Progenitor cell of endocrine pancreas (in vitro differentiated cells): ENCODE data around the gene UGT2B28. TPM values are rescaled to one million over a fixed set of nuclear protein-coding genes. Genes with fewer than 3 reads are reported as not detected.
"Not testable (repeated sequence)": the region's sequence is repeated elsewhere in the genome, so short reads cannot be mapped to it uniquely, and the experiment has no call there.

ENCODE experiments used
- DNase-seq: peaks from one replicate; pipeline ENCODE4 v3.0.0; 2021; ENCODE audit warnings: low spot score; ENCODE audit not compliant: unreplicated experiment
- H3K27ac Mint-ChIP-seq: 2 replicates; pipeline ENCODE4 v1.8.0; 2021; ENCODE audit warnings: mild to moderate bottlenecking, moderate library complexity, mixed read lengths
- H3K27me3 Mint-ChIP-seq: 2 replicates; pipeline ENCODE4 v1.8.0; 2021; ENCODE audit warnings: mixed read lengths
- H3K36me3 Mint-ChIP-seq: 2 replicates; pipeline ENCODE4 v1.8.0; 2022; ENCODE audit warnings: mixed read lengths; ENCODE audit not compliant: insufficient read depth
- H3K4me1 Mint-ChIP-seq: 2 replicates; pipeline ENCODE4 v1.8.0; 2021; ENCODE audit warnings: low read depth, mixed read lengths
- H3K4me3 Mint-ChIP-seq: 2 replicates; pipeline ENCODE4 v1.8.0; 2021; ENCODE audit warnings: low read depth, mild to moderate bottlenecking, moderate library complexity, mixed read lengths
- H3K9me3 Mint-ChIP-seq: 2 replicates; pipeline ENCODE4 v1.8.0; 2021; ENCODE audit warnings: low read depth, mixed read lengths
- long read RNA-seq: library from polyadenylated mRNA; unstranded; transcript quantifications from one replicate; pipeline ENCODE4 v2.0.0, GENCODE V29; 2020
- total RNA-seq: library from RNA; stranded (reverse); gene quantifications from 2 replicates; pipeline ENCODE4 v1.2.1, GENCODE V29; 2021
- TF ChIP-seq, protein P1 (sequence below): fragments of 200-600 bp; sonication (generic); IDR thresholded peaks from one replicate; pipeline ENCODE4 v1.5.0; 2021; ENCODE audit warnings: antibody characterized with exemption, mild to moderate bottlenecking; ENCODE audit not compliant: unreplicated experiment

The UGT2B28 gene
- total RNA-seq: not detected in 2 replicates
- long read RNA-seq: 0 reads

DNA sequence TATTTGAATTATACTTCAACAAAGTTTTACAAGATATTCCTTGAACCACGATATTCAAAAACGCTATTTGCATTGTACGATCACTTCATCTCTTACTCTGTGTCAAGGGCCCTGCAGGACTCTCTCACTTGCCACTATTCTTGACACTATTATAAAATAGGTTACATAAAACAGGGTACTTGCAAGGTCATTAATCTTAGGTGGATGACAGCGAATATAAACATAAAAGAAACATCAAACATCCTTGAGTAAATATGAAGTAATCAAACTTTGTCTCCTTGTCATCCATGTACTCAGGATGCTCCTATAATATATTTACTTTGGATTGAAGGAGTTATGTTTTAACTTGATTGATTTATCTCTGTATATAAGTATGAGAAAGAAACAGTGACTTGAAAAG lies at the start of gene UGT2B28:
TSS of gene UGT2B28 (plus strand) at position 395 of the 400 bp plus-strand sequence. CDS start 26 bp downstream, outside the sequence.
- H3K36me3 Mint-ChIP-seq, DNase-seq, H3K9me3 Mint-ChIP-seq, H3K27me3 Mint-ChIP-seq, H3K4me1 Mint-ChIP-seq, H3K27ac Mint-ChIP-seq, H3K4me3 Mint-ChIP-seq: not testable (repeated sequence)

DNA sequence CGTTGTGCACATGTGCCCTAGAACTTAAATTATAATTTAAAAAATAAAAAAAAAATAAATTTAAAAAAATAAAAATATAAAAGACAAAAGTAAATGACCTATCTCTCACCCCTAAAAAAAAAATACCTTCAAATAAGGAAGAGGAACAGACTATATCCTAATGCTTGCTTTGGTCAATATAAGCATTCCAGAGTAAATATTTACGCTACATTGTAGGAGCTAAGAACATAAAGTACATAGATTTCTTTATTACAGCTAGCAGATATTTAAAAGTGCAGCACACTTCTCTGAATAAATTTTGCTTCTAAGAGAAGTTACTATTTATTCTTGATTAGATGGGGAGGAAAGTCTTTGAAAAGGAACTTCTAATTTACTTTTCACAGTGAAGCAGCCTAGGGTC lies 41.2 kb upstream of the UGT2B28 start:
- TF ChIP-seq, protein P1, sequence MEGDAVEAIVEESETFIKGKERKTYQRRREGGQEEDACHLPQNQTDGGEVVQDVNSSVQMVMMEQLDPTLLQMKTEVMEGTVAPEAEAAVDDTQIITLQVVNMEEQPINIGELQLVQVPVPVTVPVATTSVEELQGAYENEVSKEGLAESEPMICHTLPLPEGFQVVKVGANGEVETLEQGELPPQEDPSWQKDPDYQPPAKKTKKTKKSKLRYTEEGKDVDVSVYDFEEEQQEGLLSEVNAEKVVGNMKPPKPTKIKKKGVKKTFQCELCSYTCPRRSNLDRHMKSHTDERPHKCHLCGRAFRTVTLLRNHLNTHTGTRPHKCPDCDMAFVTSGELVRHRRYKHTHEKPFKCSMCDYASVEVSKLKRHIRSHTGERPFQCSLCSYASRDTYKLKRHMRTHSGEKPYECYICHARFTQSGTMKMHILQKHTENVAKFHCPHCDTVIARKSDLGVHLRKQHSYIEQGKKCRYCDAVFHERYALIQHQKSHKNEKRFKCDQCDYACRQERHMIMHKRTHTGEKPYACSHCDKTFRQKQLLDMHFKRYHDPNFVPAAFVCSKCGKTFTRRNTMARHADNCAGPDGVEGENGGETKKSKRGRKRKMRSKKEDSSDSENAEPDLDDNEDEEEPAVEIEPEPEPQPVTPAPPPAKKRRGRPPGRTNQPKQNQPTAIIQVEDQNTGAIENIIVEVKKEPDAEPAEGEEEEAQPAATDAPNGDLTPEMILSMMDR: no peak
- Mint-ChIP-seq H3K27me3 (no peaks in the 10 kb centered on the region), H3K4me3 (no peak overlapping the region), H3K36me3 (peaks cover 15% of the 10 kb centered on the region), H3K9me3 (peaks cover 49% of the 10 kb centered on the region), H3K27ac (no peak overlapping the region), H3K4me1 (peaks cover 14% of the 10 kb centered on the region)
- DNase-seq: no peak

DNA sequence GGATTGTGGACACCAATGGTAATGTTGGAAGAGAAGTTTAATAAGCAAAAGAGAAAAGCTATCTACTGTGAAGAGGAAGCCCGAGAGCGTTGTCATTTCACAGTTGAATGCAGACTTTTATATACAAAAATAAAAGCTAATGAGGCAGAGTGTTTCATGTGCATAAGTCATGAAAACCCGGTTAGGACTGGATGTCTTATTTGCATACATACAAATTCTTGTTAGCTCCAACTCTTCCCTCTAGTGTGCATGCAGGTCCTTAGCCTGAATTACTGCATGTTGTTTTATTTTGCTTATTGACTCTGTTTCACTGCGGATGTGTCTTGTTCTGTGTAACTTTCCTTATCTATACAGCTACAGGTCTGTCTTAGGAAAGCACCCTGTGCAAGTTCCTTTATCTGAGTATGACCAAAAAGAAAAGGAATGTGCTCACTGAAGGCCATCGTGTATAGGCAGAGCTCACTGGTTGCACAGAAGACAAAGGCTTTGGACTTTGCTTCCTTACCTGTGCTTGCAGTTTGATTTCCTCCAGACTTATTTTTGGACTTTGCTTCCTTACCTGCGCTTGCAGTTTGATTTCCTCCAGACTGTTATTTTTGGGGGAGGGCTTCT lies 40.6 kb upstream of the UGT2B28 start:
- peaks cover 15% of the 10 kb centered on the region for H3K36me3 Mint-ChIP-seq
- peaks cover 14% of the 10 kb centered on the region for H3K4me1 Mint-ChIP-seq
- H3K9me3 Mint-ChIP-seq: peaks cover 45% of the 10 kb centered on the region
- TF ChIP-seq, protein P1: no peak
- no peak for DNase-seq
- no peak overlapping the region for H3K4me3 Mint-ChIP-seq
- no peaks in the 10 kb centered on the region for H3K27me3 Mint-ChIP-seq
- peak overlapping the region; percentile 57 for H3K27ac Mint-ChIP-seq

DNA sequence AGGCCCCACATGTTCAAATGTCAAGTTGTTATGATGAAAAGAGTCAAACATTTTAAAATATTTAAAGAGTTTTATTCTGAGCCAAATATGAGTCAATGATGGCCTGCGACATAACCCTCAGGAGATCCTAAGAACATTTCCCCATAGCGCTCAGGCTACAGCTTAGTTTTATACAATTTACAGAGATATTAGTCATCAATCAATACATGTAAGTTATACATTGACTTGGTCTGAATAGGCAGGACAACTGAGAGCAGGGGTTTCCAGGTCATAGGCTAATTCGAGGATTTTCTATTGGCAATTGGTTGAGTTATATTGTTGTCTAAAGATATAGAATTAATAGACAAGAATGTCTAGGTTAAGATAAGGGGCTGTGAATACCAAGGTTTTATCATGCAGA lies 39.5 kb upstream of the UGT2B28 start:
- Mint-ChIP-seq H3K27ac (peak overlapping the region; percentile 45), H3K9me3 (peaks cover 40% of the 10 kb centered on the region), H3K4me1 (peaks cover 14% of the 10 kb centered on the region), H3K36me3 (peaks cover 16% of the 10 kb centered on the region)
- H3K27me3 Mint-ChIP-seq, H3K4me3 Mint-ChIP-seq, DNase-seq: not testable (repeated sequence)

DNA sequence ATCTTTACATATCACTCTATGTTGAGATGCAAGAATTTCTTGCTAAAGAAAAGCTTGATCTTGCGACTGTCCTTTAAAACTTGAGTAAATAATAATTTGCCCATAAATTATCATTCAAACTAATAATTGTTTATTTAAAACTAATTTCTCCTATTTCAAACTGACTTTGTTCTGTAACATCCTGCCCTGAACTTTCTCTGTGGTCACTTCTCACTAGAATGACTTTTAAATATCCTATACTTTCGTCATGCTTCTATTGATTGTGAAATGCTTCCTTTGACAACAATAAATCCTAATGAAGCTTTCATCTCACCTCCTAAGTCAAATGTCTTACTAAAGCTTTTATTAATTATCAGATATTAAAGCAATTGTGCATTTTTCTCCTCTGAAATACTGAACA lies 38.5 kb upstream of the UGT2B28 start:
- H3K9me3 Mint-ChIP-seq: peaks cover 47% of the 10 kb centered on the region
- H3K4me1 Mint-ChIP-seq: peaks cover 14% of the 10 kb centered on the region
- H3K36me3 Mint-ChIP-seq: peaks cover 18% of the 10 kb centered on the region
- H3K27me3 Mint-ChIP-seq, H3K4me3 Mint-ChIP-seq, H3K27ac Mint-ChIP-seq, DNase-seq: not testable (repeated sequence)

DNA sequence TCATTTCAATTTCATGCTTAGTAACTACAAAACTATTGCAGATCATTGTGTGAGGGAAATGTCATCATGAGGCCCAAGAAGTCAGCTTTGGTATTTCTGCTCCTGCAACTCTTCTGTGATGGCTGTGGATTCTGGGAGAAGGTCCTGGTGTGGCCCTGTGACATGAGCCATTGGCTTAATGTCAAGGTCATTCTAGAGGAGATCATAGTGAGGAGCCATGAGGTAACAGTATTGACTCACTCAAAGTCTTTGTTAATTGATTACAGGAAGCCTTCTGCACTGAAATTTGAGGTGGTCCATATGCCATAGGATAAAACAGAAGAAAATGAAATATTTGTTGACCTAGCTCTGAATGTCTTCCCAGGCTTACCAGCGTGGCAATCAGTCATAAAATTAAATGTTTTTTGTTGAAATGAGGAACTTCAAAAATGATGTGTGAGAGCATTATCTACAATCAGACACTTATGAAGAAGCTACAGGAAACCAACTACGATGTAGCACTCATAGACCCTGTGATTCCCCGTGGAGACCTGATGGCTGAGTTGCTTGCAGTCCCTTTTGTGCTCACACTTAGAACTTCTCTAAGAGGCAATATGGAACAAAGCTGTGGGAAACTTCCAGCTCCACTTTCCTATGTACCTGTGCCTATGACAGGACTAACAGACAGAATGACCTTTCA lies 37.6 kb upstream of the UGT2B28 start:
- H3K4me3 Mint-ChIP-seq: not testable (repeated sequence)

DNA sequence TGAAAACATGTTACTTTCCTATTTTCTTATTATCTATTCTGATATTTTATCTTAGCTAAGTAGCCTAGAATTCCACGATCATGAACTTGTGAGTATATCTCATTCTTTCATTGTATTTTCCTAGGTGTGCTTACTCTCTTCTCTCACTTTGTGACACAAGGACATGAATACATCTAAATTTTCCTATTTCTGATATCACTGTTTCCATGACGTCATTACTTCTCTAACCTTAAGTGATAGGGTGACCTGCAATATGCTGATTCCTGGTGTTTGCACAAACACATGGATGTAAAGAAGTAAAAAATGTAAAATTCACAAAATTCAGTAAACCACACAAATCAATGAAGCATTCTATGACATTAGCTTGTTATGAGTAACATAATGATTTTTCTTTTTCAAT lies 29.4 kb upstream of the UGT2B28 start:
- not testable (repeated sequence) for H3K9me3 Mint-ChIP-seq, DNase-seq, H3K27ac Mint-ChIP-seq, H3K4me1 Mint-ChIP-seq, H3K36me3 Mint-ChIP-seq, H3K4me3 Mint-ChIP-seq, H3K27me3 Mint-ChIP-seq

More for the DNA sequence above, 37.6 kb upstream of the UGT2B28 start:
- not testable (repeated sequence) for H3K27ac Mint-ChIP-seq, DNase-seq, H3K27me3 Mint-ChIP-seq
- peaks cover 18% of the 10 kb centered on the region for H3K36me3 Mint-ChIP-seq
- peaks cover 47% of the 10 kb centered on the region for H3K9me3 Mint-ChIP-seq
- peaks cover 14% of the 10 kb centered on the region for H3K4me1 Mint-ChIP-seq

DNA sequence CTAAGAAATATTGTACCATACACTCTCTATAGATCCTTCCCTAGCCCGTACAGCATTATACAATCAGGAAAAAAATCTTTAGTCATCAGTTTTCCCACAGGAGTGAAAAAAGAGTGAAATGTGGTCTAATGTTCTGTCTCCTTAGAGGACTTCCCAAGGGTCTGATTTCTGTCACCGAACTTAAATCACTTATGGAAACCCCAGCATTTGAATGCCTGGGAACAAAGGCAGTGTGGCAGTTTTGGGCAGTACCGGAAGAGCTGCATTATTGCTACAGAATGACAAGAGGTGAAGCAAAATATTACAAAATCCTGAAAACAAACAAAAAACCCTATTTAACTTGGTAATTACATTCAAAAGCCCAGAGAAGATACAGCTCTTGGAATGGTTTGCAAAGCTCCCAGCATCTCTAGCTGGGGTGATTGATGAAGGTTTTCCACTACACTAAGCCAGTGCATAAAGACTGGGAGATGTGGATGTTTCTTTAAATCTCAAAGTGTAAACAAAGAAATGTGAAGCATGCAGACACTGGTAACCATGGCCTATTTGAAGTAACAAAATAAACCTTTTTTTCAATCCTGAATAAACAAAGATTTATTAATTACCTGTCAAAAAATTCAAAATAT lies 27.0 kb upstream of the UGT2B28 start:
- not testable (repeated sequence) for H3K4me3 Mint-ChIP-seq, H3K36me3 Mint-ChIP-seq, DNase-seq, H3K4me1 Mint-ChIP-seq, H3K27ac Mint-ChIP-seq, H3K9me3 Mint-ChIP-seq, H3K27me3 Mint-ChIP-seq

DNA sequence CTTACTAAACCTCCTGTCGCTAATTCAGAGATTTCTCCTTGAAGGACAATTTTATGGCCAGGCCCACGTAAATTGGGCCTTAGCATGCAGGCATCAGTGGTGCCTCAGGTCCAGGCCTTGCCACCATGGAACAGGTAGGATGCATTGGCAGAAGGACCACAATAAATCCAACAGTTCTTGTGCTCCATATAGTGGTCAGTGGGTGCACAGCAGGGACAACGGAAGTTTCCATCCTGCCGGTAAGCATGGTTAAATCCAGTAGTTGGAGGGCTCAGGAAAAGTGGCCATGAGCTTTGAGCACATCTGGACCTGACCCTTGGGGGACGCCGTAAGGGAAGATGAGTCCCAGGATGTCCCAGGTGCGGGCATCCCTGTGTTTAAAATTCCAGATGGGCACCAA lies 11.7 kb upstream of the UGT2B28 start:
- not testable (repeated sequence) for H3K36me3 Mint-ChIP-seq, H3K4me1 Mint-ChIP-seq, H3K27me3 Mint-ChIP-seq, H3K4me3 Mint-ChIP-seq, DNase-seq, H3K27ac Mint-ChIP-seq
- H3K9me3 Mint-ChIP-seq: peaks cover 11% of the 10 kb centered on the region

DNA sequence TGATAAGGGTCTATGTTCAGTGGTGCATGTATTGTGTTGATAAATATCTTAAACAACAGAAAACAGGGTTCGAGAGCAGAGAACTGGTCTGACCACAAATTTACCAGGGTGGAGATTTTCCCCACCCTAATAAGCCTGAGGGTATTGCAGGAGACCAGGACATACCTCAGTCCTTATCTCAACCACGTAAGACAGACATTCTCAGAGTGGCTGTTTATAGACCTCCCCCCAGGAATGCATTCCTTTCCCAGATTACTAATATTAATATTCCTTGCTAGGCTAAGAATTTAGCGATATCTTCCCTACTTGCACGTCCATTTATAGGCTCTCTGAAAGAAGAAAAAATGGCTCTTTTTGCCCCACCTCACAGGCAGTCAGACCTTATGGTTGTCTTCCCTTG lies 16.1 kb downstream of the UGT2B28 start:
- not testable (repeated sequence) for H3K27ac Mint-ChIP-seq, DNase-seq, H3K4me1 Mint-ChIP-seq, H3K27me3 Mint-ChIP-seq, H3K36me3 Mint-ChIP-seq, H3K4me3 Mint-ChIP-seq
- H3K9me3 Mint-ChIP-seq: peaks cover 26% of the 10 kb centered on the region

DNA sequence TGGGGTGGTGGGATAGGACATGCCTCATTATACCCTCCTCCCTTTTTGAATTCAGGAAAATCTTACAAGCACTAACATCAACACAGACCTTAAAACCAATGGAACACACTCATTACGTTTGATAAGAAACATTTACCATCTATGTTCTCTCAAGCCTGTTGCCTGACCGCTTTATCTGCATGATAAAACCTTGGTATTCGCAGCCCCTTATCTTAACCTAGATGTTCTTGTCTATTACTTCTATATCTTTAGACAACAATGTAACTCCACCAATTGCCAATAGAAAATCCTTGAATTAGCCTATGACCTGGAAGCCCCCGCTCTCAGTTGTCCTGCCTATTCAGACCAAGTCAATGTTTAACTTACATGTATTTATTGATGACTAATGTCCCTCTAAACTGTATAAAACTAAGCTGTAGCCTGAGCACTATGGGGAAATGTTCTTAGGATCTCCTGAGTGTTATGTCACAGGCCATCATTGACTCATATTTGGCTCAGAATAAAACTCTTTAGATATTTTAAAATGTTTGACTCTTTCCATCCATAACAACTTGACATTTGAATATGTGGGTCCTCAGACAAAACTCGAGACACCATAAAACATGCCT lies 28.3 kb downstream of the UGT2B28 start:
- Mint-ChIP-seq H3K4me1 (peaks cover 18% of the 10 kb centered on the region), H3K9me3 (peaks cover 20% of the 10 kb centered on the region), H3K27ac (peak overlapping the region; percentile 16)
- not testable (repeated sequence) for DNase-seq, H3K27me3 Mint-ChIP-seq, H3K4me3 Mint-ChIP-seq, H3K36me3 Mint-ChIP-seq
